ENCODE data around the gene MED27. TPM values are rescaled to one million over a fixed set of nuclear protein-coding genes. Genes with fewer than 3 reads are reported as not detected.

The MED27 gene
- total RNA-seq, 1 experiment from 2014 or later, result 24.4 TPM

DNA sequence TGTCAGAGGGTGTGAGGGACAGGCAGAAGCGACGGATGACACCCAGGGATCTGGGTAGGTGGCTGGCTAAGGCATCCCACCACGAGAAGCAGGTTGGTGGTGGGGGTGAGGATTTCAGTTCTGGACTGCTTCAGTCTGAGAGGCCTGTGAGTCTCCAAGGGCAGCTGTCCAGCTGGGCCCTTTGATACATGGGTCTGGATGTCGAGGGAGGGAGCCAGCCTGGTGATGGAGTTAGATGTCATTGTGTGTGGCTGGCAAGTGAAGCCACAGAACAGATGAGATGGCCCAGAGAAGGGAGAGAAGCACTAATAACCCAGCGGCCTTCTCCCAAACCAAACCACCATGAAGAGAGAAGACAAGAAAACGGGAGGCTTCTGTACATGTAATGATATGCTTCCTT, 11.1 kb downstream of the MED27 start:
- Histone ChIP-seq H3K27ac (ENCODE audit: low read length) (no peak overlapping the region), H3K27me3 (ENCODE audit: control insufficient read depth, insufficient read depth, low read length) (no peaks in the 10 kb centered on the region), H3K36me3 (ENCODE audit: control insufficient read depth, insufficient read depth, low read length) (no peaks in the 10 kb centered on the region), H3K4me1 (ENCODE audit: control insufficient read depth, insufficient read depth, low read length) (no peaks in the 10 kb centered on the region), H3K4me3 (ENCODE audit: low read depth in 2 of 2, low read length in 2 of 2) (no peak overlapping the region), H3K9me3 (ENCODE audit: control insufficient read depth, insufficient read depth, low read depth, low read length) (no peaks in the 10 kb centered on the region)
- in situ Hi-C loops (cut with HindIII; ENCODE audit: low pct_unique_long_range_greater_than_20kb, low sequenced_read_pairs) (no loop called here), intact Hi-C loops (cut with micrococcal nuclease; ENCODE audit: unreplicated experiment) (no loop called here)
- ChIA-PET CTCF (interaction anchor here (0.6 kb wide), 1 partner anchor 1497 kb away, joined by 4 read pairs; no protein-coding TSS in a partner anchor), POLR2A (no interaction called here)
- ATAC-seq (no peak), DNase-seq (ENCODE audit: low read depth, low spot score) (no peak)
- TF ChIP-seq, protein P1, sequence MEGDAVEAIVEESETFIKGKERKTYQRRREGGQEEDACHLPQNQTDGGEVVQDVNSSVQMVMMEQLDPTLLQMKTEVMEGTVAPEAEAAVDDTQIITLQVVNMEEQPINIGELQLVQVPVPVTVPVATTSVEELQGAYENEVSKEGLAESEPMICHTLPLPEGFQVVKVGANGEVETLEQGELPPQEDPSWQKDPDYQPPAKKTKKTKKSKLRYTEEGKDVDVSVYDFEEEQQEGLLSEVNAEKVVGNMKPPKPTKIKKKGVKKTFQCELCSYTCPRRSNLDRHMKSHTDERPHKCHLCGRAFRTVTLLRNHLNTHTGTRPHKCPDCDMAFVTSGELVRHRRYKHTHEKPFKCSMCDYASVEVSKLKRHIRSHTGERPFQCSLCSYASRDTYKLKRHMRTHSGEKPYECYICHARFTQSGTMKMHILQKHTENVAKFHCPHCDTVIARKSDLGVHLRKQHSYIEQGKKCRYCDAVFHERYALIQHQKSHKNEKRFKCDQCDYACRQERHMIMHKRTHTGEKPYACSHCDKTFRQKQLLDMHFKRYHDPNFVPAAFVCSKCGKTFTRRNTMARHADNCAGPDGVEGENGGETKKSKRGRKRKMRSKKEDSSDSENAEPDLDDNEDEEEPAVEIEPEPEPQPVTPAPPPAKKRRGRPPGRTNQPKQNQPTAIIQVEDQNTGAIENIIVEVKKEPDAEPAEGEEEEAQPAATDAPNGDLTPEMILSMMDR (IDR thresholded peaks at IDR 0.05), result no peak
- TF ChIP-seq POLR2AphosphoS5 (IDR thresholded peaks at IDR 0.05; ENCODE audit: low read depth, low read length) (no peak), TCF7L2 (IDR thresholded peaks at IDR 0.05; ENCODE audit: low read depth, low read length) (no peak), REST (IDR thresholded peaks at IDR 0.05; ENCODE audit: insufficient read depth in 1 of 2, low read depth in 2 of 2, low read length in 1 of 2) (no peak), SIN3A (IDR thresholded peaks at IDR 0.05; ENCODE audit: borderline replicate concordance, insufficient read depth, low read depth, low read length) (no peak)
- no TSS peak for BruUV-seq (replicated peaks)

GRCh38 chr9:132066511-132066910, 13.2 kb downstream of the MED27 start:
- no peak overlapping the region for H3K4me3 ChIP-seq (ENCODE audit: low read depth in 2 of 2, low read length in 2 of 2)
- in situ Hi-C loops (cut with HindIII; ENCODE audit: low pct_unique_long_range_greater_than_20kb, low sequenced_read_pairs), result no loop called here
- ChIA-PET CTCF (no interaction called here), POLR2A (no interaction called here)
- ATAC-seq (no peak), DNase-seq (ENCODE audit: low read depth, low spot score) (no peak)
- TF ChIP-seq TCF7L2 (IDR thresholded peaks at IDR 0.05; ENCODE audit: low read depth, low read length), result no peak
- TF ChIP-seq, protein P1 (IDR thresholded peaks at IDR 0.05), result no peak
- no peak for TF ChIP-seq SIN3A (IDR thresholded peaks at IDR 0.05; ENCODE audit: borderline replicate concordance, insufficient read depth, low read depth, low read length)
- TF ChIP-seq REST (IDR thresholded peaks at IDR 0.05; ENCODE audit: insufficient read depth in 1 of 2, low read depth in 2 of 2, low read length in 1 of 2), result no peak
- TF ChIP-seq POLR2AphosphoS5 (IDR thresholded peaks at IDR 0.05; ENCODE audit: low read depth, low read length), result no peak
- H3K36me3 ChIP-seq (ENCODE audit: control insufficient read depth, insufficient read depth, low read length), result no peaks in the 10 kb centered on the region
- H3K27me3 ChIP-seq (ENCODE audit: control insufficient read depth, insufficient read depth, low read length), result no peaks in the 10 kb centered on the region
- no TSS peak for BruUV-seq (replicated peaks)
- H3K9me3 ChIP-seq (ENCODE audit: control insufficient read depth, insufficient read depth, low read depth, low read length), result no peaks in the 10 kb centered on the region
- no peaks in the 10 kb centered on the region for H3K4me1 ChIP-seq (ENCODE audit: control insufficient read depth, insufficient read depth, low read length)
- H3K27ac ChIP-seq (ENCODE audit: low read length), result no peak overlapping the region
- intact Hi-C loops (cut with micrococcal nuclease; ENCODE audit: unreplicated experiment), result no loop called here

All from Panc1 (cell line).